GM19468 (cell line): Measurements from ENCODE around the gene WWP2.
A peak's percentile ranks its signal among the peaks of the same experiment; 100 is the strongest.
"Not testable (repeated sequence)": the region's sequence is repeated elsewhere in the genome, so short reads cannot be mapped to it uniquely, and the experiment has no call there.

Experiments used
- ATAC-seq: cut with Tn5 transposase; IDR thresholded peaks from one replicate; pipeline ENCODE4 v1.9.1; 2021; ENCODE audit warnings: mild to moderate bottlenecking, moderate library complexity, moderate number of reproducible peaks; ENCODE audit not compliant: unreplicated experiment; ENCODE audit errors: extremely low read depth

The WWP2 gene

DNA sequence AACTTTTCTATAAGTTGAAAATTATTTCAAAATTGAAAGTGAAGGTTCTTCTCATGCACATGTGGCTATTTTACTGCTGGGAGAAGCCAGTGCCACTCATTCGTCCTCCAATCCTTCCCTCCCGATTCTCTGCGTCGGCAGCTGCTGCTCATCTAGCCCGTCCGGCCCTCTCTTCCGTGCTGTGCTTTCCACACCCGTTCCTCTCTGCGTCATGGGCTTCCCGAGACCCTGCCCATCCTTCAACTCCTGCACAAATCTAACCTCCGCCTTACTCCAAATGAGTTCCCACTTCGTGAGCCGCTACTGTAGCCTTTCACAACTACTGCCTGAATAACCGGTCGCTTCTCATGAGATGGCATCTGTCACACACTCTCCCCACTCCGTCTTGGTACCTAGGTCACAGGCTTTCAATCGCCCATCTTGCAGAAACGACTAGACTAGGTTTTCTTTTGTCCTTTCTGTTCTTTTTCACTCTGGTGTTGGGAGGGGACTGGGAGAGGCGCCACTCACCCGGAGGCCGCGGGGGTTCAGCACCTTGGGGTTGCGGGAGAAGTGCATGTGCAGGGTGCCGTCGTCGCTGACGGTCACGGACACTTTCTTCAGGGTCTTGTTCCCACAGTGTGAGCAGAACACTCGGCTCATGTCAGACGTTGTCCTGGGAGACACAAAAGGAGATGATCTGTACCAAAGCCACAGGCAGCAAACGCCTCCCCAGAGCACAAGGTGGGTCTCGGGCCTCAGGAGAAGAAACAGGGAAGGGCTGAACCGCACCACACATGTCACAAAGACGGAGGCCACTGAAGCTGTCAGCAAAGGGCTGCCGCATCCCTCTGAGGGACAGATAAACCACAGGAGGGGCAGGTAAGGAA is 17.5 kb upstream of the WWP2 start:
- ATAC-seq = no peak

DNA sequence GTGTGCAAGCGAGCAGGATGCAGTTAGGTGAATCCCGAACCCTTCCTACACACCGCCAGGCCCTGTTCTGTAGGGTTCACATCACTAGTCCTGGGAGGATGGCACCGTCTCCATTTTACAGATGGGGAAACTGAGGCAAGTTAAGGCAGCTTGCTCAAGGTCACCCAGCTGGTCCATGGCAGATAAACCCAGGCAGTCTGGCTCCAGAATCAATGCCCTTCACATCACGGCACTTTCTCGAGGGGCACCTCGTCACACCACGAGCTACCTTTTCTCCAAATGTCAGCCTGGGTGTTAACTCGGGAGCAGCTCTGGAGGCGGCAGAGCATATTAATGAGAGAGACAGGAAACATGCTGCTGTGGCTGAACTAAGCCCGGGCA is 16.9 kb upstream of the WWP2 start:
- no peak for ATAC-seq

DNA sequence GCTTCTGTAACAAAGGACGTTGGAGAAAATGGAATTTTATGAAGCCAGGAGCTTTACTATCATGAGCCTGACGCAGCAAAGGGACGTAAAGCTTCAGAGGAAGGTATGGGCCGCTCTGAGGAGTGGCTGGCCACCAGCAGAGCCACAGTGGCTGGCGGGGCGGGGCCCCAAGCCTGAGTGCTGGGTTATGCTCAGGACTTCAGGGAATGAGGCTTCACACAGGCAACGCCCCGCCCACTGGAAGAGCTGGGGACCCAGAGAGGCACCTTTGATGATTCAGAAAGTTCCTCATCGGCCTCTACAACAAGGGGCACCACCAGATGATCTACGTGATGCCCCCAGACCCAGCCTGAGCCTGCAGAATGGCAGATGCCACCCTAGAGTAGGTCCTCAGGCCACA is 16.2 kb upstream of the WWP2 start:
- no peak for ATAC-seq

DNA sequence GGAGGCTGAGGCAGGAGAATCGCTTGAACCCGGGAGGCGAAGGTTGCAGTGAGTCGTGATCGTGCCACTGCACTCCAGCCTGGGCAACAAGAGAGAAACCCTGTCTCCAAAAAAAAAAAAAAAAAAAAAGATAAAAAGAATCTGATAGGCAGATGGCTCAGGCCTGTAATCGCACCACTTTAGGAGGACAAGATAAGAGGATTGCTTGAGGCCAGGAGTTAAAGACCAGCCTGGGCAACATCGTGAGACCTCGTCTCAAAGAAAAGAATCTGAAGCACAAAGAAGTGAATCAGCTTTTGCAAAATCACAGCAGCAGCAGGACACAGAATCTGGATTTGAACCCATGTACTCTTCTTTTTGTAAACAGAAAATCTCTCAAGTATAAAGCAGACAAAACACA is 15.0 kb upstream of the WWP2 start:
- no peak for ATAC-seq

DNA sequence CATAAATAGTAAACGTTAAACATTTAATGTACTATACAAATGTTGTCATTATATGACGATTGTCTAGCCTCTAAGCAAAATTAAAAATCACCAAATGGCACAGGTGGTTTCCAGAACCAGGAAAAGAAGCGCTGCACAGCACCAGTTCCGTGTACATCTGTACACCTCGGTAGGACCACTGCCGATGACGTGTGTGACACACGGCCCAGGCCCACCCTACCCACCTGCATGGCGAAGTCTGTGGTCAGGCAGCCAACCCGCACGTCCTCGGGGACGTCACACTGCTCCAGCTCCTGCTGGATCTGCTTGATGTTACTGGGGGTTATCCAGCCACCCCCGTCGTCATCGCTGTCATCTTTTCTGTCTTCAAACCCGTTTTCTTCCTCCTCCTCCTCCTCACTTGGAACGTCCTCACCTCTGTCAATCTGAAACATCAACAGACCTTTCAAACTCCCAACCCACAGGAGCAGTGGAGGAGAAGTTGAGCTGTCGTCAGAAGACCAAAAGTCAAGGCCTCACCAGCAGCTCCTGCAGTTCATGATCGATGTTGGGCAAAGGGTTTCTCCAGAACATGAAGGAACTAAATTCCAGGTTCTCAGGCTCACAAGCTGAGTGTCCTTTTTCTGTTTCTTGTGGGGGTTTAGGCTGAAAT is 13.3 kb upstream of the WWP2 start:
- ATAC-seq = no peak

DNA sequence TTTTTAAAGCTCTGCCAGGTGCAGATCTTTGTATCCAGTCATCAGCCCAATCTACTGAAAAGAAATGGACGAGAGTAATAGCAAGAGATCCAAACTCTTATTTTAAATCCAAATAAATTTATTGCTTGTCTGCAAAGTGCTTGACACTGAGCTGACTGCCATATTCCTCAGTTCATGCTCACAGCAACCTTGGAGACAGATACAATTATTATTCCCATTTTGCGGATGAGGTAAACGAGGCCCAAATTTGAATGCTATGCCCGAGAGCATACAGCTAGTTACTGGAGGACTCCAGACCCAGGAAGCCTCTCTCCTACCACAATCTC is 8.0 kb upstream of the WWP2 start:
- ATAC-seq = no peak

DNA sequence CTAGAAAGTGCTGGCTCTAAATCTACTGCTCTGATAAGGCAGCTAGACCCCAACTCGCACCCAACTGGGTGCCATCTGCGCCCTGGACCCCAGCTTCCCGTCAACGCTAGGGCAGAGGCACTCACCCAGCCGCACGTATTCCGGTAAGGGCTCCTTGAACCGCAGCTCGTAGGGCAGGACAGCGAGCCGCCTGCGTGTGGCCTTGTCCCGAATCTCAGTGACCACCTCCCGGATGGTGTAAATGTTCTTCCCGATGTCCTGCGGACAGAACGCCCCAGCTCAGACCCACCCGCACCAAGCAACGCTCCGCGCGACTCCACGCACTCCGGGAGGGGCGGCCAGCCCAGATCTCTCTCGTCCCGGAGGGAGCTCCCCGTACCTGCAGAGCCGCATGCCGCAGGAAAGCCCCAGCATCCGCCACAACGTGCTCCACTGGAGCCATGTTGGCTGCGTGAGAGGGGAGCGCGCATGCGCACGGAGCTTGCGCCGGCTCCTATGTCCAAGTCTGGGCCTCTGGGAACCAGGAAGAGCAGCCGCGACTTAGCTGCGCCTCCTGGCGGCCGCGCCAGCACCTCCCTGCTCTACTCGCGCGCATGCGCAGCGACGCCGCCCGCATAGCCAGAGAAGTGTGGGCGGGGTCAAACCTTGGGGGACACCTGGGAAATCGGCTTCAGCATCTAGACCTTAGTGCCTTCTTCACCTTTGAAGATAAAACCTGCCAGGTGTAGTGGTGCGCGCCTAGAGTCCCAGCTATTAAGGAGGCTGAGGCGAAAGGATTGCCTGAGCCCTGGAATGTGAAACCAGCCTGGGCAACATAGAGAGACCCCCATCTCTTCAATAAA is 7.4 kb upstream of the WWP2 start, which contains the start of gene NOB1:
Gene NOB1 (minus strand): TSS at position 458 of the 842 bp plus-strand sequence. CDS start 16 bp downstream, at position 442.
- peak; percentile 92 for ATAC-seq

DNA sequence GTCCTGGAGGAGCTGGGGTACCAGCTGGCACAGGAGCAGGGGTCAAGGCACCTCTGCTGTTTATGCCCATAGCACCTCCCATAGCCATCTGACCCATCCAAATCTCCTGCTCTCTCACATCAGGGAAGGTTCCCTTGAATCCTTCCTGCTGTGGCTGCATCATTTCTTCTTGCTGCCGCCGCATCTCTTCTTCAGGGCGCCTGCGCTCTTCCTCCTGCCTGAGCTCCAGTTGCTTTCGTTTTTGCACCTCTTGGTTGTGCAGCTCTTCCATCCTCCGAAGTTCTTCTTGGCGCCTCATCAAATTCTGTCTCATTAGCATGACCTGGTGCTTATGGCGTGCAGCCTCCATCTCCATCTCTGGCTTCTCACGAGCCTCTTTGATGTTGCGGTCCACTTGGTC is 5.4 kb upstream of the WWP2 start:
- no peak for ATAC-seq

DNA sequence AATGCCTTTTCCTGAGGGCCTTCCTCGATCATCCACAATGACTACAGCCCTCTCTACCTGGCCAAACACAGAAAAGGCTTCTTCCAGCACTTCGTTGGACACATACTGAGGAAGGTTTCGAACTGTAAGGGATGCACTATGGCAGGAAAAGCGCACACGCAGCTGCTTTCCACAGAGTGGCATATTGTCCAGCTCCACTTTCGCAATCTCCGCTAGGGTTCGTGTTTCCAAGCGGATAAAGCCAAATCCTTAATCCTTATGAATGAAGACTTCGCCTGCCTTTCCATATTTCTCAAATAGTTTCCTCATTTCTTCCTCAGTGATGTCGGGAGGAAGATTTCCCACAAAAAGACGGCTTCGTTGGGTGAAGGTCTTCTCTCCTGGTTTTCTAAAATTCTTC is 4.8 kb upstream of the WWP2 start:
- not testable (repeated sequence) for ATAC-seq

DNA sequence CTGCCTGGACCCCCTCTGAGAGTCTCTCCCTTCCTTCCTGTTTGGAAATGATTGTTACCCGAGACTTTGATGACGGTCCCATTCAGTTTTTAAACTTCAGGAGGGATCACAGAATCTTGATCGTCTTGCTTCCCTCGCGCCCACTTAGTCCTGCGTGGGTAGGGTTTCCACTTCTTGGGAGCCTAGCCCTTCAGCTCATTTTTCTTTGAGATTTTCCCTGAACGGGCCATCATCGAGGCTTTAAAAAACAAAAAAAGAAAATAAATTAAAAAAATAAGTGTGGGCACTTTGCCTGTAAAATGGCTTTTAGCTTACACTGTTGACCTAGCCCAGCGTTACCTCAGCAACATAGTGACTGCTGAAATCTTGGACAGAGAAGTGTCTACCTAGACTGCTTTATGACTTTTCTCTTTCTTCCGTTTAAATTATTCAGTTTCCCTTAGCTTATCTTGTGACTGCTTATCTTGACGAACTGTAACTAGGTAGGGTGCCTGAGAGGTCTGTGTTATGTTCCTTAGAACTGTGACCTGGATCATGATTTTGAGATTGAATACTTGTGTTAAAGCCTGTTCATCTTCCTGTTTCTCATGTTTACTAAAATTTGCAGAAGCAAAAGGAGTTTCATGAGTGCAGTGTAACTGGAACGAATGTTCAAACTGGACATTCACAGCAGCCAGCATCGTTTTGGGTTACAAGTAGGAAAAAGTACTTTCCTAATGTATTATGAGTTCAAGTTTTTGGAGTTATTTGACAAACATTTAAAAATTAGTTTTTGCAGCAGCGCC is 874 bp downstream of the WWP2 start:
- ATAC-seq = no peak

DNA sequence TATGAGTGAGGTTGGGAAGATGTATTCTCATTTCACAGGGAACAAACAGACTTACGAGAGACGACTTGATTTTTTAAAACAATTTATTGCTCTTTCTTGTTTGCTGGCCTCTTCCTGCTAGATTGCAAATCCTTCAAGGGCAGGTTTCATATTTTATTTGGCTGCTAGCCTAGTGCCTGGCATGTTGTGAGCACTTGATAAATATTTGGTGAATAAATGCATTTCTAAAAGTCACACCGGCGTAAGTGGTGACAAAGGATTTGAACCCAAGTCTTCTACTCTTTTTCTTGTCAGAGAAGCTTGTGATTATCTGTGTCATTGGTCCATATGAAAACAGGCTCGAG is 1.4 kb downstream of the WWP2 start:
- ATAC-seq = no peak

DNA sequence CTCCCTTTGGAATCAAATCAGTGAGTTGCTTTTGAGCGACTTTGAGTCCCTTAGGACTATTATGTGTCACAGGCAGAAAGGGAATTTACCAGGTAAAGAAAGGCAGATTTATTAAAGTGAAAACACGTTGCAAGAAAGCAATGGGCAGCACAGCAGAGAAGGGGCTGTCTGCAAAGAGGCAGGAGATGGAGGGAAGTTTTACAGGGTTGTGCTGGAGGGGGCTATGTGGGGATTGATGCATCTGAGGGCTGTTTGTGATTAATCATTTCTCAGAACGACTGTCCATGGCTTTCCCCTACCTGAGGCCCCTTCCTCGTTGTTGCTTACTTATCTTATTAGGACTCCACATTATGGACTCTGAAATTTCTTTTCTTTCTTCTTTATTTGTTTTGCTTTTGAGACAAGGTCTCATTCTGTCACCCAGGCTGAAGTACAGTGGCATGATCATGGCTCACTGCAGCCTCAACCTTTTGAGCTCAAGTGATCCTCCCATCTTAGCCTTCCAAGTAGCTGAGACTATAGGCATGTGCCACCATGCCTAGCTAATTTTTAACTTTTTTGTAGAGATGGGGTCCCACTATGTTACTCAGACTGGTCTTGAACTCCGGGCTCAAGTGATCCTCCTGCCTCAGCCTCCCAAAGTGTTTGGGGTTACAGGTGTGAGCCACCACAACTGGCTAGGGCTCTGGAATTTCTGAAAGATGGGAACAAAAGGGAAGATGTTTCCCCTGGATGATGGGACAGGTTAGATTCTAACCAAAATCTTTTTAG is 5.5 kb downstream of the WWP2 start:
- no peak for ATAC-seq

DNA sequence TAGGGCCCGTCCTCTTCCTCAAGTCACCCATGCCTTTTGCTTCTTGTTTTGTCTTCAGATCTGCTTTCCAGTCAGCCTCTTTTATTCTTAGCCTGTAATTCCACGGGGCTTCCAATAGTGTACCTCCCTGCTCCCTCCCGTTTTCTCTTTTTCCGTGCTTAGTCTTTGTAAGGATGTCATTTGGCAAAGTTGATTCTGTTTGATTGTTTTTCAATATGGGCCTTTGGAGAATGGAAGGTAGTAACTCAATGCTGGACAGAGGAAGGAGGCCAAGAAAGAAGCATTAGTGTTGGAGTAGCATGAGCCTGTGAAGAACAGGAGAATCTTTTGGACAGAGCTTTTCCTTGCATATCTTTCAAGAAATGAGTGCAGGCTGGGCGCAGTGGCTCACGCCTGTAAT is 6.5 kb downstream of the WWP2 start:
- no peak for ATAC-seq

DNA sequence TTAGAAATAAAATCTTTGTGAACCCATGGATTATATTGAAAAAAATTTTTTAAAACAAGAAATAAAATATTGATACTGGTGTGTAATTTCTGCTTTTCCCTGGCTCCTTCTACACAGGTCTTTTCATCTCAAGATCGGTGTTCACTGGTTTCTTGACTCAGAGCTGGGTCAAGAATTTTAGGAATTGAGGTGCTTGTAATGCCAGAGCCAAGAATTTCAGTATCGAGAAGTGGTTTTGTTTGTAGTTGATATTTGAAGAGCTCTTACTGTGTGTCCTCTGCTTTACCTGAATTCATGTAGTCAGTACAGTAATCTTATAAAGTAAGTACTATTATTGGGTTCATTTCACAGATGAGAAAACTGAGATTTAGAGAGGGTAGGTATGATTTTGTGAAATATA is 7.3 kb downstream of the WWP2 start:
- no peak for ATAC-seq

DNA sequence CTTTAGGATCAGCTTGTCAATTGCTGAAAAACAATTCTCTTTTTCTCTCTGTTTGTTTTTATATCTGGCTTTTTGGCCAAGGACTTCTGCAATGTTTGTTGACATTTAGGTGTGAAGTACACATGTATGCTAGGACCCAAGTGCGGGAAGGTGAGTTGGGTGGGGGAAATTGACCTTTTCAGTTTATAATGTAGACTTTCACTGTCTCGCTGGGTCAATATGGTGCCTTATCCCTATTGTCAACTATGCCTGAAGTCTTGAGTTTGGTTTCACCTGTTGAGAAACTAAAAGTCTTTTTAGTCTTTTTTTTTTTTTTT is 9.5 kb downstream of the WWP2 start:
- no peak for ATAC-seq

DNA sequence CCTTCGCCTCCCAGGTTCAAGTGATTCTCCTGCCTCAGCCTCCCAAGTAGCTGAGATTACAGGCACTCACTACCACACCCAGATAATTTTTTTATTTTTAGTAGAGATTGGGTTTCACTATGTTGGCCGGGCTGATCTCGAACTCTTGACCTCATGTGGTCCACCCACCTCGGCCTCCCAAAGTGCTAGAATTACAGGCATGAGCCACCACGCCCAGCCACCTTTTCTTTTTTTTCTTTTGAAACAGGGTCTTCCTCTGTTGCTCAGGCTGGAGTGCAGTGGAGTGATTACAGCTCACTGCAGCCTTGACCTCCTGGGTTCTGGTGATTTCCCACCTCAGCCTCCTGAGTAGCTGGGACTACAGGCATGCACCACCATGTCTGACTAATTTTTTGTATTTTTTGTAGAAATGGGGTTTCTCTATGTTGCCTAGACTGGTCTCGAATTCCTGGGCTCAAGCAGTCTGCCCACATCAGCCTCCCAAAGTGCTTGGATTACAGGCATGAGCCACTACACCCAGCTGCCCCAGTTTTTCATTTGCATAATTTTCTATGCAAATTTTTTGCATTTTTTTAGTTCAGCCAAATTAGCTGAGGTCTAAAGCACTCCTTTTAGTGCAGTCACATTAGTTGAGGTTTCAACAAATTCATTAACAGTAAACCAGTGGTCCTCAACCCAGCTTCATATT is 11.3 kb downstream of the WWP2 start:
- ATAC-seq = peak; percentile 31

DNA sequence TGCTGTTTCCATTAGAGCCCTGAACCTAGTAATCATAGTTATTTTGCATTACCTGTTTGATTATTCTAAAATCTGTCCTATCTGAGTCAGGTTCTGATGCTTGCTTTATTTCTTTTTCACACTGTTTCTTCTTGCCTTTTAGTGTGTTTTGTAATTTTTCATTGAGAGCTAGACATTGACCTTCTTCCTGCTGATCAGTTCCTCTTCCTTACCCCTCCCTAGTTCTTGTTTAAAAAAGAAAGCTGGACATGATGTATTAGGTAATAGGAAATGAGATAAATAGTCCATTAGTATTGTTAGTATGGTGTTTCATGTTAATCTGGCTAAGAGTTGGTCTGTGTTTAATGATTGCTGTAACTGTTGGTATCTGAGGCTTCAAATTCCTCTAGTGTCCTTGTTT is 13.4 kb downstream of the WWP2 start:
- no peak for ATAC-seq

DNA sequence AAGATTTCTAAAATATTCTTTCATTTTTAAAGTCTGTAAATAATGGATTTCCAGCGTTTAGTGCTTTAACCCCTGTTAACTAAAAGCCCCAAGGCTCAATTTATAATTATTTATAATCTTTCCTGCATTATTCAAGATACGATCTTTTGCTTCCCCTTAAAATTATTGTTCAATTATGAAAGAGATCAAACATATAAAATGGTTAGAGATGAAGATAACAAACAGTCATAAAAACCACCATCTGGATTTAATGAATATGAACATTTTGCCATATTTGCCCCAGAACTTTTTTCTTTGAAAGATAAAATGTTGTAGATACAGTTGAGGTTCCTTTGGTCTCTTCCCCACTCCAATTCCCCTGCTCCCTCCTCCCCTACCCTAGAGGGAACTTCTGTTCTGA is 17.6 kb downstream of the WWP2 start:
- no peak for ATAC-seq

DNA sequence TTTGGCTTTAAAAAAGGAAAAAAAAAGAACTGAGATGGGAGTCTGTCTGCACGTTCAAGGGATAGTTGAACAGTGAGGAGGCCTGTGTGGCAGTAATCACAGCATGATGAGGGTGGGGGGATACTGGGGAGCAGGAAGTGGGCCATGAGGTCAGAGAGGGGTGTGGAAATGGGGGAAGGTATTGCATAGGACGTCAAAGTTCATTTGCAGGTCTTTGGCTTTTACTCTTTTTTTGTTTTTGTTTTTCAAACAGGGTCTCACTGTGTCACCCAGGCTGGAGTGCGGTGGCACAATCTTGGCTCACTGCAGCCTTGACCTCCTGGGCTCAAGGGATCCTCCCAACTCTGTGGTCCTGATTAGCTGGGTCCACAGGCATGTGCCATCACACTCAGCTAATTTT is 19.0 kb downstream of the WWP2 start:
- no peak for ATAC-seq
